ENCODE data around the gene CARM1.

DNA sequence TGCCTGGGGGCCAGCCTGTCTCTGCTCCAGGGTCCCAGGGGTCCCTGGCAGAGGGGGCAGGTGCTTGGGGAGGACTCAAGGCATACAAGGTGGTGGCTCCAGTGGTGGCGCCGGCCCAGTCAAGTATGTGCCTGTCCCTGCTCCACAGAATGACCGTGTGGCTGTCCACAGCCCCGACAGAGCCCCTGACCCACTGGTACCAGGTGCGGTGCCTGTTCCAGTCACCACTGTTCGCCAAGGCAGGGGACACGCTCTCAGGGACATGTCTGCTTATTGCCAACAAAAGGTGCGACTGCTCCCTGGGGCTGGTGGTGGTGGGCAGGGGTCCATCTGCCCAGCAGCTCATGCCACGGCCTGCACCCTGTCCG lies 48.9 kb downstream of the CARM1 start:
- TF ChIP-seq, protein P1, sequence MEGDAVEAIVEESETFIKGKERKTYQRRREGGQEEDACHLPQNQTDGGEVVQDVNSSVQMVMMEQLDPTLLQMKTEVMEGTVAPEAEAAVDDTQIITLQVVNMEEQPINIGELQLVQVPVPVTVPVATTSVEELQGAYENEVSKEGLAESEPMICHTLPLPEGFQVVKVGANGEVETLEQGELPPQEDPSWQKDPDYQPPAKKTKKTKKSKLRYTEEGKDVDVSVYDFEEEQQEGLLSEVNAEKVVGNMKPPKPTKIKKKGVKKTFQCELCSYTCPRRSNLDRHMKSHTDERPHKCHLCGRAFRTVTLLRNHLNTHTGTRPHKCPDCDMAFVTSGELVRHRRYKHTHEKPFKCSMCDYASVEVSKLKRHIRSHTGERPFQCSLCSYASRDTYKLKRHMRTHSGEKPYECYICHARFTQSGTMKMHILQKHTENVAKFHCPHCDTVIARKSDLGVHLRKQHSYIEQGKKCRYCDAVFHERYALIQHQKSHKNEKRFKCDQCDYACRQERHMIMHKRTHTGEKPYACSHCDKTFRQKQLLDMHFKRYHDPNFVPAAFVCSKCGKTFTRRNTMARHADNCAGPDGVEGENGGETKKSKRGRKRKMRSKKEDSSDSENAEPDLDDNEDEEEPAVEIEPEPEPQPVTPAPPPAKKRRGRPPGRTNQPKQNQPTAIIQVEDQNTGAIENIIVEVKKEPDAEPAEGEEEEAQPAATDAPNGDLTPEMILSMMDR (IDR thresholded peaks at IDR 0.05), result no peak
- no peak for TF ChIP-seq EZH2 (IDR thresholded peaks at IDR 0.05)
